Gastroesophageal sphincter (tissue), 3 donors: ENCODE data around the gene TNS1.

Source experiments
- CTCF ChIP-seq, 4 experiments: fragments of 200-600 bp in 2 of 4; fragments of 450-650 bp in 2 of 4; sonication (generic) in 1 of 4; IDR thresholded peaks; one replicate each; pipeline ENCODE4 v1.5.1; 2017 to 2019; ENCODE audit warnings: antibody characterized with exemption in 4 of 4, mild to moderate bottlenecking in 2 of 4, moderate library complexity in 2 of 4
- EP300 ChIP-seq: sonication (generic); formaldehyde crosslinking; IDR thresholded peaks from one replicate; pipeline ENCODE4 v1.6.1; 2017; ENCODE audit warnings: antibody characterized with exemption, mild to moderate bottlenecking
- POLR2A ChIP-seq, 2 donors: fragments of 450-650 bp; IDR thresholded peaks; one replicate each; pipeline ENCODE4 v1.6.1; 2017; ENCODE audit warnings: antibody characterized with exemption in 2 of 2, mild to moderate bottlenecking in 2 of 2, moderate library complexity in 1 of 2
- POLR2AphosphoS5 ChIP-seq: sonication (generic); formaldehyde crosslinking; IDR thresholded peaks from one replicate; pipeline ENCODE4 v1.6.1; 2017; ENCODE audit warnings: antibody characterized with exemption

GRCh38 chr2:217938036-217938435, 64.8 kb downstream of the TNS1 start:
- TF ChIP-seq CTCF (IDR thresholded peaks at IDR 0.05) (no peak), POLR2A (IDR thresholded peaks at IDR 0.05) (no peak), EP300 (no peak), POLR2AphosphoS5 (peak; percentile 5)
